ENCODE results near the gene AQP1. TPM values are rescaled to one million over a fixed set of nuclear protein-coding genes. Genes with fewer than 3 reads are reported as not detected.

AQP1 gene
- total RNA-seq, 4 donors from 2014 or later, result 439 to 589 (median 503) TPM

DNA sequence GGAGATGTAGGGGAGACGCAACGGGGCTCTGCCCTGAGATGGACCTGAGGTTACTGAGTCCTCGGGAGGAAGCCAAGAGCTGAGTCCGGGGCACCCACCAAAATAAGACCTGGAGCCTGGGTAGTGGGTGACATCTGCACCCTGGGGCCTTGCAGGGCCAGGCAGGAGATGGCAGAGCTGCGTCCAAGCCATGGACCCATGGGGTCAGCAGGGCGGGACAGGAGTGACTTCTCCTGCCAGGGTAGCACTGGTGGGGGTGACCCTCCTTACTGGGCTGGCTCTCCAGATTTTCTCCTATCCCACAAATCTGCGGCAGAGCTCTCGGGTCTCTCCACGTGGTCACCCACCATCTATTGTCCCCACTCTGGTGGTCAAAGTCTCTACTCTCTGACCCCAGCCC is 54.2 kb downstream of the AQP1 start:
- Histone ChIP-seq H3K4me1 (no peaks in the 10 kb centered on the region), H3K4me3 (no peak overlapping the region), H3K36me3 (no peaks in the 10 kb centered on the region), H3K27ac (no peak overlapping the region), H3K27me3 (peaks cover 12% of the 10 kb centered on the region), H3K9me3 (no peaks in the 10 kb centered on the region)
- no peak for ATAC-seq
- WGBS, 2 donors (ENCODE audit: low coverage in 1 of 2), result 78 to 83% methylated on average over 4 to 5 of the region's 9 CpGs
- TF ChIP-seq, protein P1, sequence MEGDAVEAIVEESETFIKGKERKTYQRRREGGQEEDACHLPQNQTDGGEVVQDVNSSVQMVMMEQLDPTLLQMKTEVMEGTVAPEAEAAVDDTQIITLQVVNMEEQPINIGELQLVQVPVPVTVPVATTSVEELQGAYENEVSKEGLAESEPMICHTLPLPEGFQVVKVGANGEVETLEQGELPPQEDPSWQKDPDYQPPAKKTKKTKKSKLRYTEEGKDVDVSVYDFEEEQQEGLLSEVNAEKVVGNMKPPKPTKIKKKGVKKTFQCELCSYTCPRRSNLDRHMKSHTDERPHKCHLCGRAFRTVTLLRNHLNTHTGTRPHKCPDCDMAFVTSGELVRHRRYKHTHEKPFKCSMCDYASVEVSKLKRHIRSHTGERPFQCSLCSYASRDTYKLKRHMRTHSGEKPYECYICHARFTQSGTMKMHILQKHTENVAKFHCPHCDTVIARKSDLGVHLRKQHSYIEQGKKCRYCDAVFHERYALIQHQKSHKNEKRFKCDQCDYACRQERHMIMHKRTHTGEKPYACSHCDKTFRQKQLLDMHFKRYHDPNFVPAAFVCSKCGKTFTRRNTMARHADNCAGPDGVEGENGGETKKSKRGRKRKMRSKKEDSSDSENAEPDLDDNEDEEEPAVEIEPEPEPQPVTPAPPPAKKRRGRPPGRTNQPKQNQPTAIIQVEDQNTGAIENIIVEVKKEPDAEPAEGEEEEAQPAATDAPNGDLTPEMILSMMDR (IDR thresholded peaks at IDR 0.05), result no peak
- TF ChIP-seq EP300 (IDR thresholded peaks at IDR 0.05) (no peak), POLR2AphosphoS5 (IDR thresholded peaks at IDR 0.05) (no peak), POLR2A (IDR thresholded peaks at IDR 0.05) (no peak)

DNA sequence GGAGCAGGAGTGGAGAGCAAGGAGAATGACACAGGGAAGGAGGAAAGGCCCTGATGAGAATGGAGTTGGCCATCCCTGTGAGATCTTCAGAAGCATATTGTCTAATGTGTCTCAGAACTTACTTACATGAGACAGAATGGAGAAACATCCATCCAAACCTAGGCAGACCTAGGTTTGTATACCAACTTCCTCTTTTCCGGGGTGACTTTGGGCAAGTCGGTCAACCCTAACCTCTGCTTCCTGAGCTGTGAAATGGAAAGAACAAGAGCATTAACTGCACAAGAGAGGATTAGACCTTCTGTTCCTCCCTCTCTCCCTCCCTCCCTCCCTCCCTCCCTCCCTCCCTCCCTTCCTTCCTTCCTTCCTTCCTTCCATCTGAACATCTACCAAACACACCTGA is 56.6 kb downstream of the AQP1 start:
- H3K27ac ChIP-seq, result no peak overlapping the region
- no peak for ATAC-seq
- WGBS, 2 donors (ENCODE audit: low coverage in 1 of 2), result 48 to 63% methylated on average over 2 of the region's 2 CpGs
- TF ChIP-seq POLR2AphosphoS5 (IDR thresholded peaks at IDR 0.05), result no peak
- TF ChIP-seq EP300 (IDR thresholded peaks at IDR 0.05), result no peak
- no peak for TF ChIP-seq POLR2A (IDR thresholded peaks at IDR 0.05)
- TF ChIP-seq, protein P1 (IDR thresholded peaks at IDR 0.05), result no peak
- no peak overlapping the region for H3K4me3 ChIP-seq
- no peaks in the 10 kb centered on the region for H3K4me1 ChIP-seq
- H3K9me3 ChIP-seq, result no peaks in the 10 kb centered on the region
- no peaks in the 10 kb centered on the region for H3K36me3 ChIP-seq
- peaks cover 16% of the 10 kb centered on the region for H3K27me3 ChIP-seq

DNA sequence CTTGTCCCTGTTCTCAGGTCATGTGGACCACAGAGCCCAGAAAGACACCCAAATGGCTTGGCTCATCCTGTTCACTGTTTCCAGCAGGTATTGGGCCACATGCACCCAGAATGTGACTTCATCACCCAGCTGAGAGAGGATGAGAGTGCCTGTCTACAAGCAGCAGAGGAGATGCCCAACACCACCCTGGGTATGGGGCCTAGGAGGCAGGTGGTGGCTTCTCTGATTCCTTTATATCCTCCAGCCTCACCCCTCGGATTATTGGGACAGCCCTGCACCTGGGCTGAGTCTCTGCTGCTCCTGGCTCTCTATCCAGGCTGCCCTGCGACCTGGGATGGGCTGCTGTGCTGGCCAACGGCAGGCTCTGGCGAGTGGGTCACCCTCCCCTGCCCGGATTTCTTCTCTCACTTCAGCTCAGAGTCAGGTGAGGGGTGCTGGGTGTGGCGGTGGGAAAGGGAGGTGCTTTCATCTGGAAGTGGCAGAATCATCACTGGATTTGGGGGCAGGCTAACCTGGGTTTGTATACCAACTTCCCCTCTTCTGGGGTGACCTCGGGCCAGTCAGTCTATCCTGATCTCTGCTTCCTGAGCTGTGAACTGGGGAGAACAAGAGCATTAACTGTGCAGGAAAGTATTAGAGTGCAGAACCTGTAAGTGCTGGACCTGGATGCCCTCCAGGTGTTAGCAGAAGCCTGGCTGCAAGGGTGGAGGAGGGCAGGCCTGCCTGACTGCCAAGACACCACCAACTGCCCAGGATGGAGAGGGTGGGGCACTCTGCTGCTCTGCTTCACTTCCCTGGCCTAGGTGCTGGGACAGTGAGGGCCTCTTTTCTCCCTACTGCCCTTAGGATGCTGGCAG is 57.3 kb downstream of the AQP1 start:
- no CpG with 5 or more reads among the region's 7 CpGs for WGBS, 2 donors (ENCODE audit: low coverage in 1 of 2)

DNA sequence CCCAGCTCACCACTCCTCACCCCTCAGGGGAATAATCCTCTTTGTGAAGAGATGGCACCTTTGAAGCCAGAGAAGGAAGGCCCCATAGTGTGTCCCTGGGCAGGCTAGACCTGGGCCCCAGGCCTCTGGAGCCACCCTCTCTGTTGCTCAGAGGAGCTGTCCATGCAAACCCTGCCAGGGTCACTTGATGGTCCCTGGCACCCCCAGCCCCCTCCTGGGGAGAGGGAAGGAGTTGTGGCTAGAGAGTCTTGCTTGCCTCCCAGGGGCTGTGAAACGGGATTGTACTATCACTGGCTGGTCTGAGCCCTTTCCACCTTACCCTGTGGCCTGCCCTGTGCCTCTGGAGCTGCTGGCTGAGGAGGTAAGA is 57.9 kb downstream of the AQP1 start:
- TF ChIP-seq, protein P1 (IDR thresholded peaks at IDR 0.05), result no peak
- TF ChIP-seq EP300 (IDR thresholded peaks at IDR 0.05) (no peak), POLR2AphosphoS5 (IDR thresholded peaks at IDR 0.05) (no peak), POLR2A (IDR thresholded peaks at IDR 0.05) (no peak)
- no CpG with 5 or more reads among the region's 1 CpG for WGBS, 2 donors (ENCODE audit: low coverage in 1 of 2)
- Histone ChIP-seq H3K27ac (no peak overlapping the region), H3K4me1 (peaks cover 0 to 3% (median 0%) of the 10 kb centered on the region in 3 donors), H3K9me3 (no peaks in the 10 kb centered on the region), H3K36me3 (no peaks in the 10 kb centered on the region), H3K4me3 (no peak overlapping the region), H3K27me3 (peaks cover 16% of the 10 kb centered on the region)
- ATAC-seq, result no peak

More for the DNA sequence above, 57.3 kb downstream of the AQP1 start:
- Histone ChIP-seq H3K9me3 (no peaks in the 10 kb centered on the region), H3K36me3 (no peaks in the 10 kb centered on the region), H3K4me1 (no peaks in the 10 kb centered on the region), H3K27ac (no peak overlapping the region), H3K4me3 (no peak overlapping the region), H3K27me3 (peaks cover 16% of the 10 kb centered on the region)
- no peak for ATAC-seq
- TF ChIP-seq POLR2A (IDR thresholded peaks at IDR 0.05) (no peak), POLR2AphosphoS5 (IDR thresholded peaks at IDR 0.05) (no peak), EP300 (IDR thresholded peaks at IDR 0.05) (no peak)
- TF ChIP-seq, protein P1 (IDR thresholded peaks at IDR 0.05), result no peak

DNA sequence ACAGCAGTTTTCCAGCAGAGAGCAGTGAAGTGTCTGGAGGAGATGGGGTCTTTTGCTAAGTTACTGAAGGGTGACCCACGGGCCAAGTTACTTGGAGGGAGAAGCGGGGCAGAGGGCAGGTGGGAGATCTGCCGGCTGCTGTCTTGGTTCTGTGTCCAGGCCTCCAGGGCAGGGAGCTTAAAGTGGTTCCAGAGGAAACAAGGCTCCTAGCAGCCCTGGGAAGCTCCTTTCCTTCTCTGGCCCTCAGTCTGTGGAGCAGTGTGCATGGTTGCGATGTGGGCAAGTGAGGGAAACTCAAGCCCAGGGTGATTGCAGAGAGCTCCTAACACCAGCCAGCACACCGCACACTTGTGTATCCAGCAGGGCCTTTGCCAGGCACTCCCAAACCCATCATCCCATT is 58.4 kb downstream of the AQP1 start:
- Histone ChIP-seq H3K36me3 (no peaks in the 10 kb centered on the region), H3K4me3 (no peak overlapping the region), H3K4me1 (peaks cover 0 to 6% (median 0%) of the 10 kb centered on the region in 3 donors), H3K9me3 (no peaks in the 10 kb centered on the region), H3K27me3 (peaks cover 16% of the 10 kb centered on the region), H3K27ac (no peak overlapping the region)
- TF ChIP-seq, protein P1 (IDR thresholded peaks at IDR 0.05), result no peak
- TF ChIP-seq POLR2AphosphoS5 (IDR thresholded peaks at IDR 0.05) (no peak), EP300 (IDR thresholded peaks at IDR 0.05) (no peak), POLR2A (IDR thresholded peaks at IDR 0.05) (no peak)
- no CpG with 5 or more reads among the region's 5 CpGs for WGBS, 2 donors (ENCODE audit: low coverage in 1 of 2)
- ATAC-seq, result no peak

Data from gastroesophageal sphincter (tissue), 4 donors.